Loucy (cell line): Measurements from ENCODE around the gene PEX11B.

ENCODE experiments used
- H2AFZ ChIP-seq: fragments of 200-600 bp; sonication (generic); 2 replicates; pipeline ENCODE4 v1.6.0; 2016; ENCODE audit warnings: antibody characterized with exemption, mild to moderate bottlenecking, low read length, moderate library complexity
- H3F3A ChIP-seq: fragments of 200-600 bp; 2 replicates; pipeline ENCODE4 v1.6.0; 2016; ENCODE audit warnings: antibody characterized with exemption, low read depth, mild to moderate bottlenecking
- H3K27me3 ChIP-seq: fragments of 200-600 bp; sonication (generic); 2 replicates; pipeline ENCODE4 v1.6.1; 2014; ENCODE audit warnings: low read length, mild to moderate bottlenecking; ENCODE audit not compliant: insufficient read depth, poor library complexity, severe bottlenecking
- H3K36me3 ChIP-seq: fragments of 200-600 bp; sonication (generic); 2 replicates; pipeline ENCODE4 v1.6.1; 2016; ENCODE audit warnings: low read length; ENCODE audit not compliant: insufficient read depth
- H3K4me1 ChIP-seq: fragments of 200-600 bp; sonication (generic); 2 replicates; pipeline ENCODE4 v1.5.1; 2014; ENCODE audit warnings: low read length, mild to moderate bottlenecking; ENCODE audit not compliant: insufficient read depth, poor library complexity, severe bottlenecking
- H3K4me2 ChIP-seq: fragments of 200-600 bp; sonication (generic); 2 replicates; pipeline ENCODE4 v1.6.0; 2014; ENCODE audit warnings: antibody characterized with exemption, low read length, low read depth, mild to moderate bottlenecking; ENCODE audit not compliant: poor library complexity, severe bottlenecking
- H3K4me3 ChIP-seq: fragments of 200-600 bp; sonication (generic); 2 replicates; pipeline ENCODE4 v1.5.1; 2014; ENCODE audit warnings: low read length, mild to moderate bottlenecking, mixed read lengths; ENCODE audit not compliant: poor library complexity, severe bottlenecking
- H3K79me2 ChIP-seq: fragments of 200-600 bp; sonication (generic); 2 replicates; pipeline ENCODE4 v1.6.1; 2014; ENCODE audit warnings: low read length; ENCODE audit not compliant: insufficient read depth
- H3K9ac ChIP-seq: fragments of 200-600 bp; sonication (generic); 2 replicates; pipeline ENCODE4 v1.6.0; 2014; ENCODE audit warnings: mild to moderate bottlenecking, low read depth, low read length, moderate library complexity; ENCODE audit not compliant: poor library complexity, severe bottlenecking
- H3K9me2 ChIP-seq: fragments of 200-600 bp; sonication (generic); replicated peaks from 2 replicates; pipeline ENCODE4 v1.6.1; 2016; ENCODE audit warnings: low read depth, low read length, mixed read lengths
- H3K9me3 ChIP-seq: fragments of 200-600 bp; sonication (generic); 2 replicates; pipeline ENCODE4 v1.6.1; 2014; ENCODE audit warnings: mild to moderate bottlenecking, antibody characterized with exemption, low read length, low read depth; ENCODE audit not compliant: insufficient read depth
- H4K20me1 ChIP-seq: fragments of 200-600 bp; sonication (generic); 2 replicates; pipeline ENCODE4 v1.6.0; 2014; ENCODE audit warnings: antibody characterized with exemption, low read length, mild to moderate bottlenecking; ENCODE audit not compliant: insufficient read depth, poor library complexity, severe bottlenecking
- EZH2phosphoT487 ChIP-seq: fragments of 200-600 bp; IDR thresholded peaks from 2 replicates; pipeline ENCODE4 v1.6.1; 2018; ENCODE audit warnings: antibody characterized with exemption, mild to moderate bottlenecking, moderate library complexity, borderline replicate concordance
- TF ChIP-seq, protein P1 (sequence below): fragments of 200-600 bp; sonication (generic); conservative IDR thresholded peaks from 2 replicates; pipeline ENCODE4 v1.5.1; 2014; ENCODE audit warnings: mild to moderate bottlenecking, antibody characterized with exemption, low read length

Gene PEX11B

DNA sequence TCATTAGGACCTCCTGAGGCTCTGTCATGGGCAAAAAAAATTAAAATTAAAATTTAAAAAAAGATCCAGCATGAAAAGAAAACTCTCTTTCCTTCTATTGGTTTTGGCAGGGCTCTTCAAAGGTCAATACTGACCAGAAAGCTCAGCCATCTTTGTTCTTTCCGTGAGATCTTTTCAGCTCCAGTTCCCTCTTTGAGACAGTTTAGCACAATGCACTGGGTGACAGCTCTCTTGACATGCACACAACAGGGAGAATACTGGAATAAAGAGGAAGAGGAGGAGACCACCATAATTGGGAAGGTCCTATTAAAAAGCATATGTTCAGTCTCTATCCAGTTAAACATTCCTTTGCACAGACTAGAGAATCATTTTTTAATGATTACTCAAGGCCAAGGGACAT is 33.0 kb upstream of the PEX11B start:
- Histone ChIP-seq H3K9me3 (no peaks in the 10 kb centered on the region), H3K79me2 (peaks cover 82% of the 10 kb centered on the region), H3K4me1 (peaks cover 62% of the 10 kb centered on the region), H4K20me1 (peaks cover 21% of the 10 kb centered on the region), H3K4me2 (peak overlapping the region; percentile 51), H3K9ac (peak overlapping the region; percentile 35), H2AFZ (no peak overlapping the region), H3F3A (no peaks in the 10 kb centered on the region), H3K27me3 (no peaks in the 10 kb centered on the region), H3K36me3 (peaks cover 8% of the 10 kb centered on the region; the same call in 1 of the 2 replicates), H3K4me3 (no peak overlapping the region), H3K9me2 (no peaks in the 10 kb centered on the region)
- TF ChIP-seq, protein P1, sequence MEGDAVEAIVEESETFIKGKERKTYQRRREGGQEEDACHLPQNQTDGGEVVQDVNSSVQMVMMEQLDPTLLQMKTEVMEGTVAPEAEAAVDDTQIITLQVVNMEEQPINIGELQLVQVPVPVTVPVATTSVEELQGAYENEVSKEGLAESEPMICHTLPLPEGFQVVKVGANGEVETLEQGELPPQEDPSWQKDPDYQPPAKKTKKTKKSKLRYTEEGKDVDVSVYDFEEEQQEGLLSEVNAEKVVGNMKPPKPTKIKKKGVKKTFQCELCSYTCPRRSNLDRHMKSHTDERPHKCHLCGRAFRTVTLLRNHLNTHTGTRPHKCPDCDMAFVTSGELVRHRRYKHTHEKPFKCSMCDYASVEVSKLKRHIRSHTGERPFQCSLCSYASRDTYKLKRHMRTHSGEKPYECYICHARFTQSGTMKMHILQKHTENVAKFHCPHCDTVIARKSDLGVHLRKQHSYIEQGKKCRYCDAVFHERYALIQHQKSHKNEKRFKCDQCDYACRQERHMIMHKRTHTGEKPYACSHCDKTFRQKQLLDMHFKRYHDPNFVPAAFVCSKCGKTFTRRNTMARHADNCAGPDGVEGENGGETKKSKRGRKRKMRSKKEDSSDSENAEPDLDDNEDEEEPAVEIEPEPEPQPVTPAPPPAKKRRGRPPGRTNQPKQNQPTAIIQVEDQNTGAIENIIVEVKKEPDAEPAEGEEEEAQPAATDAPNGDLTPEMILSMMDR = no peak
- TF ChIP-seq EZH2phosphoT487 = no peak

DNA sequence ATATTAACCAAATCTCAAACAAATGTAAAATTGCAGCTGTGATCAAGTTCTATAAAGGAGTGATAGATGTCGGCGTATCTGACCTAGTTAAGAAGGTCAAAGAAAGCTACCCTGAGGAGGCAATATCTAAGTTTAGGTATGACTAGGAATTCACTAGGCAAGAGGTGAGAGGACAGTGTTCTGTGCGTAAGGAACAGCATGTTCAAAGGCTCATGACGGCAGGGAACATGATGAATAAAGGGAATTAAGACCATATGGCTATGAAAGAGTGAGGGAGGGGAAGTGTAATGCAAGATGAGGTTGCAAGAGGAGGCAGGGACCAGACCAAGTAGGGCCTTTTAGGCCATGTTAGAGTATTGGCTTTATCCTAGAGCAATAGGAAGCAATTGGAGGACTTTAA is 30.7 kb upstream of the PEX11B start:
- Histone ChIP-seq H3F3A (no peaks in the 10 kb centered on the region), H2AFZ (no peak overlapping the region), H3K4me1 (peaks cover 39% of the 10 kb centered on the region), H3K9me2 (no peaks in the 10 kb centered on the region), H3K4me2 (no peak overlapping the region), H3K9ac (no peak overlapping the region), H3K79me2 (peaks cover 58% of the 10 kb centered on the region), H3K4me3 (no peak overlapping the region), H4K20me1 (peaks cover 7% of the 10 kb centered on the region), H3K27me3 (no peaks in the 10 kb centered on the region), H3K9me3 (no peaks in the 10 kb centered on the region), H3K36me3 (peaks cover 17% of the 10 kb centered on the region; the same call in 1 of the 2 replicates)
- TF ChIP-seq, protein P1 = no peak
- no peak for TF ChIP-seq EZH2phosphoT487

DNA sequence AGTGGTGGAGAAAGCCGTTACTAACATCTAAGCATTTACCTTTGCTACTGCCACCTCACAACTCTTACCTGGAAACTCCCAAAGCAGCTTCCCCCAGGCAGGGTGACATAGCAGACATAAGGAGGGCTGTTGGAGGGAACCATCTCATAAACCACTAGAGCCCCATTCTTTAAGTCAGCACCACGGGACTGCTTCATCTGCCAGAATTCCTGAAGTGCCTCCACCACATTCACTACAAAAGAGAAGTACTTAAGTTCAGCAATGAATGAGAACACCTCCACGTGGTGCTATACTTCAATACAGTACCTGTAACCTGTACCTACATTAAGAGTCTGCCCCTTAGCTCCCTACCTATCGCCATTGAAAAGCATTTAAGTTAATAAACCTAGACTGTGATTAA is 29.0 kb upstream of the PEX11B start:
- H3K4me2 ChIP-seq = no peak overlapping the region
- H3K9me2 ChIP-seq = no peaks in the 10 kb centered on the region
- peaks cover 29% of the 10 kb centered on the region; the same call in 1 of the 2 replicates for H3K36me3 ChIP-seq
- H3K9ac ChIP-seq = no peak overlapping the region
- no peak for TF ChIP-seq EZH2phosphoT487
- TF ChIP-seq, protein P1 = no peak
- no peak overlapping the region for H2AFZ ChIP-seq
- no peaks in the 10 kb centered on the region for H3K9me3 ChIP-seq
- H3K4me1 ChIP-seq = peaks cover 28% of the 10 kb centered on the region
- peaks cover 4% of the 10 kb centered on the region for H4K20me1 ChIP-seq
- no peak overlapping the region for H3K4me3 ChIP-seq
- peaks cover 42% of the 10 kb centered on the region; the same call in 1 of the 2 replicates for H3K79me2 ChIP-seq
- no peaks in the 10 kb centered on the region for H3K27me3 ChIP-seq
- no peaks in the 10 kb centered on the region for H3F3A ChIP-seq
